ENCODE measurements around the gene LAMTOR4.

DNA sequence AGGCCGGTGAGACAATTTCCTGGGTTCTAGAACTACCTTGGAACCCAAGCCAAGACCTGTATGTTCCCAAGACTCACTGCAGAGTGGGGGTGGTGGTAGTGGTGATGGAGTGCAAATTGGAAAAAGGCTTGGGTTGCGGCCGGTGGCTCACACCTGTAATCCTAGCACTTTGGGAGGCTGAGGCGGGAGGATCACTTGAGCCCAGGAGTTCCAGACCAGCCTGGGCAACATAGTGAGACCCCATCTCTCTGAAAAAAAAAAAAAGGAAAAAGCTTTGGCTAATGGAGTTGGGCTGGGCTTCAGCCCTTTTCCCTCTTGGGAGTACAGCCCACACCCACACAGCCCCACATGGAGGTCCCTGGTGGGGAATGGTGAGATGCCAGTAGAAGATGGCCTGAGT lies 43.2 kb upstream of the LAMTOR4 start:
- TF ChIP-seq, protein P1, sequence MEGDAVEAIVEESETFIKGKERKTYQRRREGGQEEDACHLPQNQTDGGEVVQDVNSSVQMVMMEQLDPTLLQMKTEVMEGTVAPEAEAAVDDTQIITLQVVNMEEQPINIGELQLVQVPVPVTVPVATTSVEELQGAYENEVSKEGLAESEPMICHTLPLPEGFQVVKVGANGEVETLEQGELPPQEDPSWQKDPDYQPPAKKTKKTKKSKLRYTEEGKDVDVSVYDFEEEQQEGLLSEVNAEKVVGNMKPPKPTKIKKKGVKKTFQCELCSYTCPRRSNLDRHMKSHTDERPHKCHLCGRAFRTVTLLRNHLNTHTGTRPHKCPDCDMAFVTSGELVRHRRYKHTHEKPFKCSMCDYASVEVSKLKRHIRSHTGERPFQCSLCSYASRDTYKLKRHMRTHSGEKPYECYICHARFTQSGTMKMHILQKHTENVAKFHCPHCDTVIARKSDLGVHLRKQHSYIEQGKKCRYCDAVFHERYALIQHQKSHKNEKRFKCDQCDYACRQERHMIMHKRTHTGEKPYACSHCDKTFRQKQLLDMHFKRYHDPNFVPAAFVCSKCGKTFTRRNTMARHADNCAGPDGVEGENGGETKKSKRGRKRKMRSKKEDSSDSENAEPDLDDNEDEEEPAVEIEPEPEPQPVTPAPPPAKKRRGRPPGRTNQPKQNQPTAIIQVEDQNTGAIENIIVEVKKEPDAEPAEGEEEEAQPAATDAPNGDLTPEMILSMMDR (IDR thresholded peaks at IDR 0.05; ENCODE audit: low read depth, low read length, poor library complexity, severe bottlenecking), result no peak
- TF ChIP-seq EZH2phosphoT487 (IDR thresholded peaks at IDR 0.05; ENCODE audit: borderline replicate concordance, low read length), result no peak
